Stomach (tissue), 9 donors: ENCODE results near the gene DCAF5. TPM values are rescaled to one million over a fixed set of nuclear protein-coding genes. Genes with fewer than 3 reads are reported as not detected.

Experiments
- DNase-seq, 2 donors: peaks; one replicate each; pipeline versions ENCODE4 v3.0.0 to v3.0.0-alpha.2; 2013 to 2019
- H3K27ac ChIP-seq, 5 donors: fragments of 200-600 bp in 4 of 5; sonication (generic) in 4 of 5; one replicate each; pipeline ENCODE4 v1.5.1; 2013 to 2019; ENCODE audit warnings: mild to moderate bottlenecking in 1 of 5, moderate library complexity in 1 of 5
- H3K27me3 ChIP-seq, 3 donors: fragments of 200-600 bp; sonication (generic); one replicate each; pipeline ENCODE4 v1.5.1; 2017 to 2019; ENCODE audit warnings: mixed run types in 1 of 3
- H3K36me3 ChIP-seq, 4 donors: fragments of 200-600 bp; sonication (generic); 1 replicate in 3 of 4; 2 replicates in 1 of 4; pipeline ENCODE4 v1.5.1; 2016 to 2019
- H3K4me1 ChIP-seq, 4 donors: fragments of 200-600 bp; sonication (generic); one replicate each; pipeline ENCODE4 v1.5.1; 2016 to 2019
- H3K4me3 ChIP-seq, 4 donors: fragments of 200-600 bp; sonication (generic) in 3 of 4; one replicate each; pipeline ENCODE4 v1.5.1; 2016 to 2019; ENCODE audit warnings: mild to moderate bottlenecking in 1 of 4
- H3K9me3 ChIP-seq, 4 donors: fragments of 200-600 bp; sonication (generic); one replicate each; pipeline ENCODE4 v1.5.1; 2016 to 2019
- CTCF ChIP-seq, 7 experiments: fragments of 450-650 bp in 4 of 7; fragments of 200-600 bp in 3 of 7; sonication (generic) in 3 of 7; IDR thresholded peaks; one replicate each; pipeline ENCODE4 v1.5.1; 2016 to 2019; ENCODE audit warnings: antibody characterized with exemption in 7 of 7, control low read depth in 2 of 7, mild to moderate bottlenecking in 1 of 7
- EP300 ChIP-seq: sonication (generic); formaldehyde crosslinking; IDR thresholded peaks from one replicate; pipeline ENCODE4 v1.6.1; 2017; ENCODE audit warnings: antibody characterized with exemption
- POLR2A ChIP-seq, 4 donors: fragments of 450-650 bp; IDR thresholded peaks; one replicate each; pipeline ENCODE4 v1.6.1; 2016; ENCODE audit warnings: antibody characterized with exemption in 4 of 4, control low read depth in 2 of 4, mild to moderate bottlenecking in 1 of 4, moderate library complexity in 1 of 4
- POLR2AphosphoS5 ChIP-seq, 3 donors: sonication (generic); formaldehyde crosslinking; IDR thresholded peaks; one replicate each; pipeline ENCODE4 v1.6.1; 2016; ENCODE audit warnings: antibody characterized with exemption in 3 of 3
- WGBS, 5 donors: extraction: QIAGEN DNeasy Blood & Tissue Kit in 3 of 5; methylation state at CpG; one replicate each; pipeline versions ENCODE4 v1.1.5 to v1.1.7; 2013 to 2018; 5-methylcytosine and 5-hydroxymethylcytosine counted together
- intact Hi-C: fragments of 100-400 bp; cut with DNase I; formaldehyde crosslinking; loops from one replicate; pipeline ENCODE4 v1.15.1; 2023; ENCODE audit warnings: low total_unique reads
- polyA plus RNA-seq, 3 donors: library from polyadenylated mRNA; stranded (reverse); fragments of 200-250 nt; gene quantifications; one replicate each; pipeline ENCODE4 v1.2.3, GENCODE V29; 2013
- total RNA-seq, 5 donors: library from RNA; depleted of rRNA; stranded (reverse); fragments of >200 nt; gene quantifications; one replicate each; pipeline versions ENCODE4 v1.1.0 to v1.2.3, GENCODE V29; 2014 to 2016
- donor health status: healthy with polysubstance abuse.
- donor health status: Bipolar disorder and iron deficiency.
- donor health status: healthy.

Gene DCAF5
- total and polyA plus RNA-seq, 8 donors: 13.9 to 80.5 (median 26.9) TPM

DNA sequence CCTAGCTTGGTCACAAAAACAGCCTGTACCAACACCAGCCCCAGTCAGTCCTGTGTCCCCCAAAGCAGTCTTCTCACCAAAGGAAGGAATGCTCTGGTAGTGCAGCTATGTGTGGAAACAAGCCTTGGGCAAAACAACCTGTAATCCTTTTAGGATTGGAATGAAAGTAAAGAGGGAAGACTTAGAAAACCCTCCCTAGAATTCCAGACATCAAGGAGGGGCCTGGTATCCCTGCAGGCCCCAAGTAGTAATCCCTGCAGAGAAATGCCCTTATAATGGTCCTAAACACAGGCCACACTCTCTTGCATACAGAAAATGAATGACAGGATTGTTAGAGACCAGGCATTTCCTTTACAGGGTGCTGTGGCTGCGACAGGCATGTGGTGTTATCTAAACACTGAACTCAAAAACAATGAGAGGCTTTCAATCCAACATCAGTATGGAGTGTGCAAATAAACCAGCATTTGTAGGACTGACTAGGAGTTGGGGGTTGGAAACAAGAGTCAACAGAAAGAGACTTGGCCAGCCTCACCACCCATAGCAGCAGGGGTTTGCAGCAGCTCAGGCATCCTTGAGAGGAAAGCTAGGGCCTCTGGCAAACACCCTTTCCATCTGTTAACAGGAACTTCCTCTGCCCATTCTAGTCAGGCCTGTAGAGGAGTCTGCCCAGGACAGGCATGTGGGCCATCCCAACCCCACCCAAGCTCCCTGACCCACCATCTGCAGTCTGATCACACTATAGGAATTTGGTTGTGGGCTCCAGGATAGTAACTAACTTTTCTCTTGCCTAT lies 59.1 kb downstream of the DCAF5 start:
- Histone ChIP-seq H3K4me1 (peaks cover 12 to 55% (median 35%) of the 10 kb centered on the region in 4 donors), H3K36me3 (peaks cover 0 to 37% (median 30%) of the 10 kb centered on the region in 4 donors), H3K9me3 (no peaks in the 10 kb centered on the region), H3K27ac (peak overlapping the region; percentile 32 to 70 (median 56)), H3K27me3 (no peaks in the 10 kb centered on the region), H3K4me3 (no peak overlapping the region)
- no peak for TF ChIP-seq POLR2A (IDR thresholded peaks at IDR 0.05)
- TF ChIP-seq POLR2AphosphoS5 (IDR thresholded peaks at IDR 0.05): peak in 1 of 3 donors; percentile 71
- intact Hi-C loops: no loop called here
- 0 to 31% (median 20%) methylated on average over 1 of the region's 1 CpG for WGBS, 5 donors
- peak; percentile 42 to 74 for DNase-seq

- peaks cover 0 to 45% (median 31%) of the 10 kb centered on the region in 4 donors for H3K36me3 ChIP-seq
- H3K9me3 ChIP-seq: no peaks in the 10 kb centered on the region
- no peak for DNase-seq
- intact Hi-C loops: no loop called here
- TF ChIP-seq POLR2AphosphoS5 (IDR thresholded peaks at IDR 0.05): no peak
- no peak for TF ChIP-seq POLR2A (IDR thresholded peaks at IDR 0.05)
- no peak for TF ChIP-seq EP300
- TF ChIP-seq CTCF (IDR thresholded peaks at IDR 0.05): no peak
- peak overlapping the region in 4 of 5 donors; percentile 32 to 70 (median 56) for H3K27ac ChIP-seq
- peaks cover 12 to 64% (median 39%) of the 10 kb centered on the region in 4 donors for H3K4me1 ChIP-seq
- no peak overlapping the region for H3K4me3 ChIP-seq
- no peaks in the 10 kb centered on the region for H3K27me3 ChIP-seq
Observed at GRCh38 chr14:69092840-69093422, 60.0 kb downstream of the DCAF5 start.

DNA sequence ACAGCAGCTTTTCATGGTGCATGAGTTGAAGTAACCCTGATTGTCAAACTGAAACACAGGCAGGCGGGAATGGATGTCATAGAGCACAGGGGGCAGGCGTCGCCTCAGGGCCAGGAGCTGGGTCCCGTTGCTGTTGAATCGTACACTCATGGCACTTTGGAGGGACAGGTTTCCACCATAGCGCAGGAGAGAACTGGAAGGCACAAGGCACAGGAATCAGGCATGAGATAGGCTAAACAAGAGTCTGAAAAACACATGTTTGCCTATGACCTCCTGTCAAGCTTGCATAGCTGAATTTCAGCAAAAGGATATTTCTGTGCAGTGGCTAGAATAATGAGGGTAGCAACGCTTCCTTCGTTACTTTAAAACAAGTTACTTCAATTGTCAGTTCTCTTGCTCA lies 61.2 kb downstream of the DCAF5 start:
- no peaks in the 10 kb centered on the region for H3K9me3 ChIP-seq
- no peak for DNase-seq
- no peaks in the 10 kb centered on the region for H3K27me3 ChIP-seq
- peaks cover 12 to 65% (median 47%) of the 10 kb centered on the region in 4 donors for H3K4me1 ChIP-seq
- peaks cover 0 to 49% (median 29%) of the 10 kb centered on the region in 4 donors for H3K36me3 ChIP-seq
- intact Hi-C loops: no loop called here
- no peak overlapping the region for H3K4me3 ChIP-seq
- peak overlapping the region in 1 of 5 donors; percentile 83 for H3K27ac ChIP-seq
- TF ChIP-seq POLR2AphosphoS5 (IDR thresholded peaks at IDR 0.05) (no peak), EP300 (no peak)
- WGBS, 5 donors: 90 to 97% (median 91%) methylated on average over 8 of the region's 8 CpGs

DNA sequence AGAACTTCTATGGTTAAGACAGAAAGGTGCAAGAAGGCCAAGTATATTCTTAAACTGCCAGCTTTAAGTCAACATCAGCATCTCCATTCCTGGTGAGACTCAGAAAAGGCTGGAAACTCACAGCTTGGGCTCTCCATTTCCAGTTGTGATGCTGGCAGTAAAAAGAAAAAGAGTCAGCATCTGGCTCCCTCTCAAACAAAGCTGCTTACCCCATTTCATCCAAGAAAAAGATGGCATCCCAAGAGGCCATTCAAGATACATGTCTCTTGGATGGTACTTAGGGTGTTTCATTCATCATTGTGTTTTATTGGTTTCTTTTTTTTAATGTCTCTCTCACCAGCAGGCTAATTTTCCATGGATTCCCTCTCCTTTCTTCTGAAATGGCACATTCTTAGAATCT lies 61.9 kb downstream of the DCAF5 start:
- no peaks in the 10 kb centered on the region for H3K27me3 ChIP-seq
- DNase-seq: no peak
- H3K4me1 ChIP-seq: peaks cover 12 to 66% (median 48%) of the 10 kb centered on the region in 4 donors
- H3K27ac ChIP-seq: peak overlapping the region in 1 of 5 donors; percentile 83
- H3K4me3 ChIP-seq: no peak overlapping the region
- H3K36me3 ChIP-seq: peaks cover 0 to 53% (median 32%) of the 10 kb centered on the region in 4 donors
- intact Hi-C loops: no loop called here
- H3K9me3 ChIP-seq: no peaks in the 10 kb centered on the region
- TF ChIP-seq POLR2AphosphoS5 (IDR thresholded peaks at IDR 0.05): no peak
- TF ChIP-seq CTCF (IDR thresholded peaks at IDR 0.05): no peak
- no peak for TF ChIP-seq POLR2A (IDR thresholded peaks at IDR 0.05)
- no peak for TF ChIP-seq EP300

DNA sequence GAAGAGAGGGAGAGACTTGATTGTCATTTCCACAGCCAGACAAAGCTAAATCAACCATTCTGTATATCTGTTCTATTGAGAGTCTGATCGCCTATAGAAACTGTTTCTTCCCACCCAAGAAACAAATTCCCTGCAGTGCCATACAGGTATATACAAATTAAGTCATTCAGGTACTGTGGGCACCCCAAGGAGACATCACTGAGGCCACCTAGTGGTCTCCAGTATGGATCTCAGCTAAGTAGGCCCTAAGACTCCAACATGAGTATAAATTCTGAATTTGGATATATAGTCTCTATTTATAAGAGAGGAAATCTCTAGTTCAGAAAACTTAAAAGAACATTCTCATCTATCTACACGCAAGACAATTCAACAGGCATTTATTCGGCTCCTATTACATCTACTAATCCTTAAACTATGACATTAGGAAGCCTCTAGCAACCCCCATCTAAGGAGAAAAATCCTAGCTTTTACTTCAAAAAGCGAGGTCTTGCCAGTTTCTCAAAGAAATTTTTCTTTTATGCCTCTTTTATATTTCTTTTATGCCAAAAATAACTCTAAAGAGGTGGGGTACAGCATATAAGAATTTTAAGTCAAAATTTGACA lies 62.6 kb downstream of the DCAF5 start:
- TF ChIP-seq CTCF (IDR thresholded peaks at IDR 0.05) (peak in 5 of 7 experiments; percentile 8 to 50 (median 46)), EP300 (no peak)
- Histone ChIP-seq H3K9me3 (no peaks in the 10 kb centered on the region), H3K27me3 (no peaks in the 10 kb centered on the region), H3K27ac (peak overlapping the region in 2 of 5 donors; percentile 80 to 83), H3K36me3 (peaks cover 0 to 59% (median 37%) of the 10 kb centered on the region in 4 donors), H3K4me1 (peaks cover 12 to 66% (median 48%) of the 10 kb centered on the region in 4 donors), H3K4me3 (no peak overlapping the region)
- 73 to 82% (median 77%) methylated on average over 4 of the region's 4 CpGs for WGBS, 5 donors
- intact Hi-C loops: no loop called here
- peak in 1 of 2 donors; percentile 79 for DNase-seq
